HL-60/S4 treated with phorbol 12-myristate 13-acetate at 8.2 ng/mL for 4 days and 3 days (cell line): ENCODE measurements around the gene VWA3B.
"Not testable (repeated sequence)": the region's sequence is repeated elsewhere in the genome, so short reads cannot be mapped to it uniquely, and the experiment has no call there.

Experiments used
- in situ Hi-C: fragments of 300-500 bp; cut with MboI; formaldehyde crosslinking; loops from 2 replicates; pipeline ENCODE4 v1.15.0; 2022; ENCODE audit warnings: low sequenced_read_pairs

The VWA3B gene

DNA sequence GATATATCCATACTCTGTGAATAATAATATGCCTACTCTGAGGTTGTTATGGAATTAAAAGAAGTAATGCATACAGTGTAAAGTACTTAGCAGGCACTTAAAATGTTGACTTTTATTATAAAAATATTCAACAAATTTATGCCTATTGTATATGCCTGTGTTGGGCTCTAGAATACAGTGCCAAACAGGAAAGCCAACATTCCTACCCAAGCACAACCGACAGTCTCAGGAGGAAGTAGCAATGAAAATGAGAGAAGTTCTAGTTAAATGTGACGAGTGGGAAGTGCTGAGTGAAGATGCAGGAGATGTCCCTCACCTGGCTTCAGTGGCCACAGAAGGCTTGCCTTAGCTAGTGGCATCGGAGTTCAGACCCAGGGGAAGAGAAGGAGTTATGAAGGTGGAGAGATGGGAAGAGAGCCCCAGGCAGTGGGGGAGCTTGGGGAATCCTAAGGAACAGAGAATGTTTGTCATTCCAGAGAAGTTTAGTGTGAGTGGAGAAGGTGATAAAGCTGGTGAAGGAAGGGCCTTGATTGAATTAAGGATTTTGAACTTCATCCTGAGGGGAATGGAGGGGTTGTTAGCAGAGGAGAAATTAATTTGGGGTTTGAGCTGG, 153.9 kb downstream of the VWA3B start:
- in situ Hi-C loops: no loop called here

DNA sequence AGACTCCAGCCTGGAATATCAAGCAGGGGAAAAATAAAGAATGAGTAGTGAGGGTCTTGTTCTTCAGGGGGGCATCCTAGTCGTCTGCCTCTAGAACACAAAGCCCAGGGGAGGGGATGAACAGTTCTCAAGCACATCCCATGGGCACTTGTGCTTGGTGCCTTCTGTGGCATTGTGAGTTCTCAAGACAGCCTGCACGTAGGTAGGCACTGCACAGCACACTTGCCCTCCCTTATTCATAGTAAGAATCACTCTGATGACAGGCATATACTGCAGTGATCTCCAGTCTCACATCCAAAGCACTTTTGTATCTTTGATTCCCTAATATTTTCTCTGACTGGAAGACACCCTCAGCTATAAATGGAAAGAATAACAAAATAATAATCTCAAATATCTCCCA, 154.6 kb downstream of the VWA3B start:
- in situ Hi-C loops: no loop called here

DNA sequence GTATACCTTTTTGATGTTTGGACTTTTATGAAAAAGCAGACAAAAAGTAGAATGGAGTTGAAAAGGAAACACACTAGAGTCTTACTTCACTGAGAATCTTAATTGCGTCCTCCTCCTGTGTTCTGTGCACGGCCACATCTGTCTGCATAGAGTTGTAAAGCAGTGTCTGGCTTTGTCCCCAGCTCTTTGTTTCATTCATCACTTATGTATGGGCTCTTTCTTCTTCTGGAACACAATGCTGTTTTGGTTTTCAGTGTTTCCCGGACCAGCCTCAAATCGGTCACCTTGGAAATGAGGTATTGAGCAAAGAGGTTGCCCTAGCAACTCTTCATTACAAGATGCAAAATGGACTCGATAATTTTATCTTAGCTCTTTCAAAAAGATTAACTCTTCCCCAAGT, 155.0 kb downstream of the VWA3B start:
- in situ Hi-C loops: no loop called here

DNA sequence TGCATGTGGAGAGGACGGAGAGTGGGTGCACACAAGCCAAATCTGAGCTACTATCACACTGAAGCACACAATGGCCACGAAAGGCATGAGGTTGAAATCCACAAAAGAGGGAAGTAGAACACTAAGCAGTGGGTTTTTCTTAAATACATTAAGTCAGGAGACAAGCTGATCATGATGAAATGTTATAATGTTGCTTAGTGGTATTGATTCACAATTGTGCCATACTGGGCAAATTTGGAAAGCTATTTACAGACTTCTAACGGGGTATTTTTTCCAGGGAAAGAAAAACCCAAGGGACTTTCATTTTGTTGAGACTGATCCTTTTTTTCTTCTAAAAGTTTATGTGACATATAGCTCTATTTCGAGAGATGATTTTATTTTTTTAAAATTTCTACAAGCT, 158.5 kb downstream of the VWA3B start:
- in situ Hi-C loops: no loop called here

DNA sequence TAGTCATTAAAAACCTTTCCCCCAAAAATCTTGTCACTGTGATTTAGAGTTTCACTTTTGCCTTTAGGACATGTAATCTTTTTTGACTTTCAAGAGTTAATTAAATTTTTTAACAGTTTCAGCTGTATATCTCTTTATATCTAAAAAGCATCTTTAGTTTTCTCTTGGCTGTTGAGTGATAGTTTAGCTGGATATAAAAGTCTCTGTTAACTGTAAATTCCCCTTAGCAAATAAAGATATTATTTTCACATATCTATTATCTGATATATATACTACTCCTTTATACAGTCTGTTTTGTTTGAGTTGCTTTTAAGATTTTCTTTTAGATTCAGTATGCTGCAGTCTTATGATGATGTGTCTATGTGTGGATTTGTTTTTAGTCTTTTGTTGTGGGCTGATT, 160.4 kb downstream of the VWA3B start:
- in situ Hi-C loops: no loop called here

DNA sequence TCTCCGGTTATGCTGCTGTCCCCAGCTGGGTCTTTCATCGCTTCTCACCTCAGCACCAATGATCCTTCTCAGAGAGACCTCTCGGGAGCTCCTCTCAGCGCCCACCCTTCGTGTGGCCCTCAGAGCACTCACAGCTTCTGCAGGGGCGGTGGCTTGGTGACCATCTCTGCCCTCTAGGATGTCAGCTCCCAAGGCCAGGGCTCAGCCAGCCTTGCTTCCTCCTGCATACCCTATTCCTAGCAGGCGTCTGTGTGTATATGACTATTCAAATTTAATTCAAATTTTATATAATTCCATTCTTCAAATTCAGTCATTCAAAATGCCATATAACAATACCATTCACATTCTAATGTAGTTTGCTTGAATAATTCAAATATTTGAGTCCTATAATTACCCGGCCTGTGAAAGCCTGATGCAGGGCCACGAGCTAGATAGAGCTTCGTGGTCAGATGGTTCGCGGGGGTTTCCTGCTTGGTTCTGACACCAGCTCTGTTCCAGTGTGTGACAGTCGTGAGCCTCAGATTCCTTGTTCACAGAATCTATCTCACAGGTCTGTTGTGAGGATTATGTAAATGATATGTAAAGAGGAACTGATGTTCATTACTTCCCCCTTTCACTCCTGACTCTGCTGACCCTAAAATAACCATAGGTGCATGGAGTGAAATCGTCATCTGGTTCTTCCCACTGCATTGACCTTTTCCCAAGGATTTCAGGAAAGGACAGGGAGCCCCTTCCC, 165.2 kb downstream of the VWA3B start:
- in situ Hi-C loops: no loop called here

DNA sequence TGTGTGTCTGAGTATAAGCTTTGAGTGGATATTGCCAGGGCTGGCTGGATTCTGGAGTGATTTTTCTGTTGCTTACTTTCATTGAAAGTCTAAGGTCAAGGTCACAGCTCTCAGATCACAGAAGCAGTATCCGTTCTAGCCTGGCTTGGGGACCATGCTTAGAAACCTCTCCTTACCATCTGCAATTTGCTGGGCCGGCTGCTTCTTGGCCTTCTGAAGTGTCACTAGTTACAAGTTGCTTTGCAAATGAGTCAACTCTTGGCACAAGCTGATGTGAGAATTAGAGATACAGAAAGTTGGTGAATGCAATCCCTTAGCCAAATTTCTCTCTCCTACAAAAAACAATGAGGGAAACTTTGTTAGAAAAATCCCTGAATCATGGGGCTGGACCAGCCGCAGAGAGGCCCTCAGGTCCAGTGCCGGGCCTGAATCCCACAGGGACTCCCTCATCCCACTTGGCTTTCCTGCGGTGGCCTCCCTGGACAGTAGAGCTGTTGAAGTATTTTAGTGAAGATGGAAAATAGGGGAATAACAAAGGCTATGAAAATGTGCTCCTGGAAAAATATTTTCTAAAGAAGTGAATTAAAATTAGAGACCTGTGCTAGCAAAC, 166.6 kb downstream of the VWA3B start:
- in situ Hi-C loops: no loop called here

DNA sequence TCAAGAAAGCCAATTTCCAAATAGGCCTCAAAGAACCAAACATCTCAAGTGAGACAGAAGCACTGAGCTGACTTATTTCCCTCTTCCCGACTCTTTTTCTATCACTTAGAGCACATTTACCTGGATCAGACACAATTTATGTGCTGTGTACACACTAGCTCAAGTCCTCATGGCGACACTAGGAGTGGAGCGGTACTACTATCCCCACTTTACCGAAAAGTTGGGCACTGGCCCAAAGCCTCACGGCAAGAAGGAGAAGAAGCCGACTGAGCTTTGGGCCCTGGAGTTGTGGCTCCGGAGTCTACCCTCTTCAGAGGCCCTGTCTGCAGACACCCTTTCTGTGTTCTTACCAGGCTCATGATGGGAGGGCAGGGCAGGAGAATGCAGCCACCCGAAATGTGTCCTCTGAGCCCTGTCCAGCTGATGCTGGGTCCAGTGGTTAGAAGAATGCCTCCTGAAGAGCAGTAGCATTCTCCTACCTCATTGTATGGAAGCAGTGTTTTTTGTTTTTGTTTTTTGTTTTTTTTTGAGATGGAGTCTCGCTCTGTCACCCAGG, 167.6 kb downstream of the VWA3B start:
- in situ Hi-C loops: no loop called here

DNA sequence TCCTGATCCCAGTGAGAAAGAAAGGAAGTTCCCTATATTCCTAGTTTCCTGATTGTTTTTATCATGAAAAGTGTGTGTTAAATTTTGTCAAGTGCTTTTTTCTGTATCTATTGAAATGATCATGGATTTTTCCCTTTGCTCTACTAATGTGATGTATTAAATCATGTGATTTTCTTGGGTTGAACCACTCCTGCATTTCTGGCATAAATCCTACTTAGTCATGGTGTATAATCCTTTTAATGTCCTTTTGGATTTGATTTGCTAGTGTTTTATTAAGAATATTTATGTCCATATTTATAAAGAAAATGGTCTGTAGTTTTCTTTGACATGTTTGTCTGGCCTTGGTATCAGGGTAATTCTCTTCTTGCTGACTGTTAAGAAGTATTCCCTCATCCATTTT, 171.9 kb downstream of the VWA3B start:
- in situ Hi-C loops: no loop called here

DNA sequence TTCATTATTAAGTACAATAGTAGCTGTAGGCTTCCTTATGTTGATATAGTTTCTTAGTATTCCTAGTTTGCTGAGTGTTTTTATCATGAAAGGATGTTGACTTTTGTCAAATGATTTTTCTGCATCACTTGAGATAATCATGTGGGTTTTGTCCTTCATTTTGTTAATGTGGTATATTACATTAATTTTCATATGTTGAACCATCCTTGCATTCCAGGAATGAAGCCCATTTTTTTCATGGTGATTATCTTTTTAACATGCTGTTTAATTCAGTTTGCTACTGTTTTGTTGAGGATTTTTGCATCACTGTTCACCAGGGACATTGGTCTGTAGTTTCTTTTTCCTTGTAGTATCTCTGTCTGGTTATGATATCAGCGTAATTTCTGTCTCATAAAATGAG, 176.4 kb downstream of the VWA3B start:
- in situ Hi-C loops: no loop called here

DNA sequence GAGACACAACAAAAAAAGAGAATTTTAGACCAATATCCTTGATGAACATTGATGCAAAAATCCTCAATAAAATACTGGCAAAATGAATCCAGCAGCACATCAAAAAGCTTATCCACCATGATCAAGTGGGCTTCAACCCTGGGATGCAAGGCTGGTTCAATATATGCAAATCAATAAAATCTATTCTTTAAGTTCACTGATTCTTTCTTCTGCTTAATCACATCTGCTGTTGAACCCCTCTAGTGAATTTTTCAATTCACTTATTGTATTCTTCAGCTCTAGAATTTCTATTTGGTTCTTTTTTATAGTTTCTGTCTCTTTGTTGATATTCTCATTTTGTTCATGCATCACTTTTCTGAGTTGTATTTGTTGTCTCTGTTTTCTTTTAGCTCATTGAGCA, 181.3 kb downstream of the VWA3B start:
- in situ Hi-C loops: not testable (repeated sequence)

DNA sequence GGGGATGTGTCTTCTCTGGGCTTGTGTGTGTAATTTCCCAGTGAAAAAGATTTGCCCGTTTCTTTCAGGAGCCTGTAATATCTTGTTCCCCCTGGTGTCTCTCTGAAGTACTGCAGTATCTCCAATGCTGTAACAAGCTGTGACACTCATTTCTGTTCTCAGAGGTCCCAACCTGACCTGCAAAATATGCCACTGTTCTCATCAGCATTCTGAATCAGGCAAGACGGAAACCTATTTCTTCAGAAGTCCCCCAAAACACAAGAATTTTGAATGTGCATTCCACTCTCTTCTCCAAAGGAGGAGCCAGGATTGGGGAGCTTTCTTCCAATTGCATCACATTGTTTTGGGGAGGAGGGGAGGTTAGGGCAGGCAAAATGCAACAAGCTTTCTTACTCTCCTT, 182.3 kb downstream of the VWA3B start:
- in situ Hi-C loops: no loop called here

DNA sequence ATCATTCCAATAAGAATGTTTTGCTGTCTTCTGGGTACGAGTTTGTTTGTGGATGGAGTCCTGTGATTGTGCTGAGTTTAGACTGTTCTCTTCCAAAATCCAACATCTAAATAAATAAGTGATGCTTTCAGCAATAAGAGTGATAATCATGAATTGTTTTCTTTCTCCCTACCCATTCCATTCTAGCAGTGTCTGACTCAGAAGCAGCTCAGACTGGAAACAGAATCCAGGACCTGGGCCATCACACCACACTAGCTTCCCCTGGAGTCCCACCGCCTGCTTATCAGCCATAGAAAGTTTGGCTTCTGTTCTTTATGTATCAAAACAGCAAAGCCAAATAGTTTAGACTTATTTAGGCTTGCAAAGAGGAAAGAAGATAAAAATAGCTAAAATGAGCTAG, 182.9 kb downstream of the VWA3B start:
- in situ Hi-C loops: no loop called here

DNA sequence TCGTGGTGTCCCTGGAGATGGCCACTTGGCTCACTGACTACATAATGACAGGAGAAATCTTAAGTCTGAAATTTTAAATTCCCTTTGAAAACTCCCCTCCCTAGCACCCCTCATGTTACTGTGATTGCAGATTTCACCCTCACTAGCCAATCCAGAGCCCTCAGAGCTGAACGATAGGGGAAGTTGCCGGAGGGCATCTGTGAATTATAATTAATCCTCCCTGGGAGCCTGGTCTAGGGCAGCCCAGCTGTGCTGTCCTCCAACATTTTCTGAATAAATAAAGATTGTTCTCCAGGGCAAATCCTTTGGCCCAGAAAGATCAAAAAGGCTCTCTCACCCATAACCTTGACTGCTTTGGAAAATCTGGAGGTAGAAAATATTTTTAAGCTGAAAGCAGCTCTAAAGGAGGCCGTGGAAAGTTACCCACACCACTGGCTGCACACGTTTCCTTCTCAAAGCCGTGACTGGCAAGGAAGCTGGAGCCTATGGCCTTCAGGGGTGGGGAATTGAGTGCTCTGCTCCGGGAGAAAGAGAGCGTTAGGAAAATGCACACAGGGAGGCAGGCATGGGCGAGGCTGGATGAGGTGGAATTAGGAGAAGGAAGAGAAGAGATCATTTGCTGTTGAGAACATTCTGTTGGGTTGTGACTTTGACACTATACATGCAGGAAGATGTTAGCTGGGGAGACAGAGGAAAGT, 190.3 kb downstream of the VWA3B start:
- in situ Hi-C loops: no loop called here

DNA sequence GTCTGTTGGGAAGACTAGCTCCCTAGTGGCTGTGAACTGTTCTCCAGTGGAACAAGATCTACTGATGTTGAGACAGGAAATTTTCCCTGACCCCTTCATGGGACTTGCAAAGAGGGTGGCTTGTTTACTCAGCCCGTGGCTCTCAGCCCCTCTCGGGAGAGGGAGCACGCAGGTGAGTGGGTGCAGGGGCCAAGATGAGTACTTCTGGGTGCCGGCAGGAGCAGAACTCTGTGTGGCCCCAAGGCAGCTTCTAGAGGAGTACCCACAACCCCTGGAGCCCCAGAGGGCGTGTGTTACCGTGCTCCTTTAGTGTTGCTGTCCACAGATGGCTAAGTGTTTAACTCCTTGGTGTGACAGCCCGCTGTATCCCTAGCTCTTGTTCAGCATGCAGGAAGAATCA, 191.1 kb downstream of the VWA3B start:
- in situ Hi-C loops: no loop called here

DNA sequence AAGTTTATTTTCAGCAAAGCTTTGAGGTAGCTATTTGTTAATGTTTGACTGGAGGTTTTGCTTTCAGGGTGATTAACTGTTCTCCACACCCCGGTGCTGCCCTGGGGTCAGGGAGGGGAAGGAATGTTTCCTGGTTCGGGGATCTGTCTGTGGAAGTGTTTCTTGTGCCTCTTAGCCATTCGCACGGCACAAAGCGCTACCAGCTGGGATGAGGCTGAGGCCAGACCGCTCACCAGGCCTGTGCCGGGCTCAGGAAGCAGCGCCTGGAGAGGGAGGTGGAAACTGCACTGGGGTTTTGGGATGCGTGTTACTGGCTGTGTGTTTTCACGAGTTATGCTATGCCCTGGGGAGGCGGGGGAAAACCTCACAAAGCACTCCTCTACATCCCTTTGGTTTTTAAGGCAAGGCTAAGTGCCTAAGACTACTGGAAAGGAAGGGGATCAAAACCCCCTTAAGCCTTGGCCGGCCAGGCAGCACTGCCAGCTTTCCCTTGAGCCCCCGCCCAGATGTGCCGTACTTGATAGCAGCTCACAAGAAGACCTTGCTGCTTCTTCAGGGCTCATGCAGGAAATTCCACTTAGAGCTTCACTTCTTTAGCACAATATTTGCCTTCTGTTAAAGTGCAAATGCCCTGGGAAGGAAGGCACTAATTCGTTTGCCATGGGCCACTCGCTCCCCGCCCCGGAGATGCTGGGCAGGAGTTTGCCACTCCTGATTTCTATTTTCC, 193.6 kb downstream of the VWA3B start:
- in situ Hi-C loops: no loop called here

DNA sequence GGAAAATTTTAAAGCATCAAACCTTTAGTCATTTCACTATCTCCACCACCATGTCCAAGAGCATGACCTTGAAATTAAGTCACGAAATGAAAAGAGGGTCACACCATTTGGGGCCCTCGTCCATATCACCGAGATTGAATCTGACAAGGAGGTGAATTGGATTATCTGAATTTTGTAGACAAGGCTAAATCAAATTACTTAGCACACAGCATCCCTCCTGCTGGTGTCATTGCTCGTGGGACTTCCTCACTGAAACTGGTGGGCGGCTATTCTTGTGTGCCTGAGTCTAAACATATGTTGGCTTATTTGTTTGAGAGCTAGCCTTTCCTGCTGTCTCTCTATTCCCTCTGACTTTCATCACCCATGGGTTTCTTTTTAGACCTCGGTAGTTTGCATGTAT, 194.6 kb downstream of the VWA3B start:
- in situ Hi-C loops: no loop called here

DNA sequence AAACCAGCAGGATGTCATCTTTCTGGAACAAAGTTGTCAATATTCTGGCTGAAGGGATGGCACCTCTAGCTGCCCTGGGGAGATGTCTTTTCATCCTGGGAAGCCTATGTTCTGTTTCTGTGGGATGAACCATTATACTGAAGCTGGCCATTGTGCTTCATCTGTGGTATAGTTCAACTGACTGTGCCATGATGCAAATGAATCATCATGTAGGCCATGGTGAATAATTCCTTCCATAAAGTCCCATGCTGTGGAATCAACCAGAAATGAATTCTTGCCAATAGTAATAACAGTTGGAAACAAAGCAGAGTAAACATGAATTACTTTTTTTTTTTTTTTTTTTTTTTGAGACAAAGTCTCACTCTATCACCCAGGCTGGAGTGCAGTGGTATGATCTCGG, 195.1 kb downstream of the VWA3B start:
- in situ Hi-C loops: no loop called here

DNA sequence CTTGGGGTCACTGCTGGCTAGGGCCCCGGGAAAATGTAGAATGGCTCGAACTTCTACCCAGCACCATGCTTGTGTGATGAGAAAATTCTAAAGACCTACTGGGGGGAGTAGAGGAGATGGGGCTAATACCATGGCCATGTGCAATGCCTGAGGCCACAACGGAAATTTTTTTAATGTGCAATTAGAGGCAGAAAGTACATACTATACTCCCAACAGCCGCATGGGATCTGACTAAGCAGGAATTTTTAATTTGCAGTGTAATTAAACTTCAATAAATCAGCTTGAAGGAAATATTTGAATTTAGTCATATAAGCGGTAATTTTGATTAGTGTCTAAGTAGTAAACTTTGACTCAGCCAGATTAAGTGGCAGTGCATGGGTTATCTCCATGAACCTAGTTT, 206.1 kb downstream of the VWA3B start:
- in situ Hi-C loops: no loop called here

DNA sequence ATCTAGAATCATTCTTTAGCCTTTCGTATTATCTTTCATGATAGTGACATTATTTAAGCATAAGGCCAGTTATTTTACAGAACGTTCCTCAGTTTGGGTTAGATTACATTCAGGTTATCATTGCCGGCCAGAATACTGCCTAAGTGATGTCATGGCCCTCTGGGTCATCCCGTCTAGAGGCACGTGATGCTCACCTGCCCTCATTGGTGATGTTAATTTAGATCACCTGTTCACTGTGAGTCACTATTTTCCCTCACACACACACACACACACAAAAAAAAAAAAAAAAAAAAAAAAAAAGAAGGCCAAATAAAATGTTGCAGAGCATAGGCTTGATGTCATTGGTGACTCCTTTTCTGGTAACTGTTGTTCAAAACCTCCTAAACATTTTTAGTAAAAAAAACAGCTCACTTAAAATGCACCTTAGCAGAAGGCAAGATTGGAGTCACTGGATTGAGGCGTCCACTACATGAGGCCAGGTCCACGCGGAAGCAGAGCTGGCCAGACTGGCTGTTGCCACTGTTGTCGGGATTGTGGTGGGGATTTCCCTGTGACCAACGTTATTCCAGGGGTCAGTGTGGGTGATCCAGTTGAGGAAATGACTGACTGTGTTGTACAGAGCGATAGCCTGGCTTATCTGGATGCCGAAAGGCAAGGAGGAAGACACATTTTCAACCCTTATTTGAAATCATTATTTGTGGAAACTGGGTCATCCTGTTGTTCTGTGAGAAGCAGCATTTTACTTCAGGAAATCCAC, 207.1 kb downstream of the VWA3B start:
- in situ Hi-C loops: no loop called here
